ENCODE measurements around the gene CNST.
"Not testable (repeated sequence)": the region's sequence is repeated elsewhere in the genome, so short reads cannot be mapped to it uniquely, and the experiment has no call there.

The CNST gene

DNA sequence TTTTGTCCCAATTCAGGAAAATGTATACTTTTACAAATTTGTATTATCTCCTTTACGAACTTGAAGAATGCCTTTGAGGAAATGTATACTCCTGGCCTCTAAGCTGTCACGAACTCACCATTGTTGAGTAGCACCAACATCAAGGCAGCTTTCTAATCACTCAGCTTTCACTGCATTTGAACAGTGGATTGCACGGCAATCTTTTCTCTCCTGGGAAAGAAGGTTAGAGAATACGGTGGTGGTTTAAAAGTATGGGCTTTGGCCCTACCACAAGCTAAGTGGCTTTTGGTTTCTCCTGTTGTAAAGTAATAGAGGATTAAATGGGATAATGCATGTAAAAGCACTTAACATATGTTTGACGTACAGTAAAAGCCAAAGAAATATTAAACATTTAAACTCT, 57.8 kb downstream of the CNST start:
- DNase-seq (ENCODE audit: low spot score): no peak

DNA sequence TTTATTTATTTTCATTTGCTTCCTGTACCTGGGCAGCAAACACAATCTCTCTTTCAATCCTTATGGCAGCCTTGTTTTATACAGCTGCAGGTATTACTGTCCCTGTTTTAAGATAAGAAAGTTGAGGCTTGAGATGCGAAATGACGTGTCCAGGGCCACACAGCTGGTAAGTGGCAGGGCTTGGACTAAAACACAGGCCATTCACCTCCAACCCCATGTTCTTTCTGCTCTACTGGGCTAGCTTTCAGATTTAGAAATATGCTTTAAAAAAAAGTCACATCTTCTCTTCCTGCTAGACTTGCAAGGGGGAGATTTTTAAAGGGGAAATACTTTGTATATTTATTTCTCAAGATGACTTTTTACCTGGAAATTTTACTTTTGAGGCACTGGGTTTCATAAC, 62.8 kb downstream of the CNST start:
- DNase-seq (ENCODE audit: low spot score): no peak

DNA sequence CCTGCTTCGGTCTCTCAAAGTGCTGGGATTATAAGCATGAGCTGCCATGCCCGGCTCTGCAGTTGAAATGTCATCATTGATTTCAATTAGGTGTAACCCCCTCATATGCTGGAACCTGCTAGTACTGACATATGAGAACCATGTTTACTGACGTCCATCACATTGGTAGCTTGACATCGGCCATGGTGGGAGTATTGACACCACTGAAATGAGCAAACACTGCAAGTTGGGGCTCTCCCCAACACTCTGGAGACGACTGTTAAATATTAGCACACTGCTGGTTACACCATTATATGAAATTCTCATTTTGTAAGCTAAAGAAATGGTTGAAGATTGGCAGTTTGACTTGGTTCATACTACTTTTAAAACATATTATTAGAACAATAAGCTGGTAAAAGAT, 63.7 kb downstream of the CNST start:
- DNase-seq (ENCODE audit: low spot score): no peak

DNA sequence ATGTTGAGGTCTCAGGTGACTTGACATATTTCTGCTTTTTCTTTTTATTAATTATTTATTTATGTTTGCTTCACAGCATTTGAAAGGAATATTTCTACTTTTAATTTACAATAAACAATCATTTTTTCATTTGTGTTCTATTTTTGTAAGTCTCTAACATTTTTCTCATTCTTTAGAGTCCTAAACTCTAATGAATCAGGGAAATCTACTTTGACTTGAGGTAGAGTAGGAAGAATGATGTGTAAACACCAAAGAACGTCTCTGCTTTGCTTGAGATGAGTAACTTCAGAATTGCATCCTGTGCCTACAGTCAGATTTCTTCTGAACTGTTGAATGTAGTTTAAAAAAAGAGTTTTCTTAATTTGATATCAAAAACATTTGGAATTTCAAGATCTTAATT, 65.2 kb downstream of the CNST start:
- peak; percentile 63 for DNase-seq (ENCODE audit: low spot score)

DNA sequence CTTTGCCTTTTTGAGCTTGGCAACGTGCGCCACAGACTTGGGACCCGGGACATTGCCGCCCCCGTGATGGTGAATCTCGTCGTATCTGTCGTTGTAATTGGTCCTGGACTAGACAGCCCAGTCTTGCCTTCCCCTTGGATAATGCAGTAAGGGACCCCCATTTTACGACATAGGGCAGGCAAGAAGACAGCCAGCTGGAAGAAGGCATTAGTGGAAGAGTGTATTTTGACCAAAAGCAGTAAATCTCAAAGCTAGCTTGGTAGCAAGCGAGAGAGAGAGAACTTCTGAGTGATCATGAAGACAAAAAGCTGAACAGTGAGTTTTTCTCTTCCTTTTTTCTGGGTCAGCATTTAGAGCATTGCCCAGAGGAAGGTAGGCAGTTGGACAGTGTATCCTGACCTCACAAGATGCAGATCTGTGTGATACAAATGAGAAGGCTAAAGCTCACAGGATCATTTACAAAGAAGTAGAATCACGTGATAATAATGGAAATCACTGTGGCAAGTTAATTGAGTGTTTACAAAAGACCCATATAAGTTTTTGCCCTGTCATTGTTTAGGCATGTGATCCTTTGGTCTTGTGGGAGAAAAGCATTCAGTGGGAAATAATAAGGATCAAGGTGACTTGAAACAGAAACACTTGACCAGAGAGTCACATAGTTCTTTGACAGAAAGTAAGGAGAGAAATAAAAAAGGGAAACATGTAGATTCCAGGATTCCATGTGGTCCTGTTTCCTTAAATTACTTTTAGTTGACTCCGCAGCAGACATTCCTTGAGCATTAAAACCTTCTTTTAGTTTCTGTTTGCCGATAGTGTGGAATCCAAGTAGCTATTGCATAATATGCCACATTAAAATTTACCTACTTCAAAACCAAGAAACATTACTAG, 66.3 kb downstream of the CNST start:
- DNase-seq (ENCODE audit: low spot score): peak; percentile 83

DNA sequence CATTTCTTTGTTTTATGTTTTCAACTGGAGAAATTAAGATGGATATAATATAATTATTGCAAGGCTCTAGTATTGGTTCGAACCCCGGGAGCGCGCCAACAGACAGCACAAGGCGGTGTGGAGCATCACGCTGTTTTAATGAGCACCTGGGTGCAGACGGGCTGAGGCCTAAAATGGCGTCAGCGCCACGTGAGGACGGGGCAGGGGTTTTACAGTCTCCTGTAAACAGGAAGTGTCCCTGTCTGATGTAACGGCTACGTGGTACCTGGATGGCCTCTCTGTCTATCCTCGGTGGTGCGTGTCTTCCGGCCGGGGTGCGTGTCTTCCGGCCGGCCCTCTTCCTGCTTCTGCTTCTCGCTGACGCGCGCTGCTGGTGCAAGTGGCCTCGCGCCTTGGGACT, 68.4 kb downstream of the CNST start:
- not testable (repeated sequence) for DNase-seq (ENCODE audit: low spot score)

DNA sequence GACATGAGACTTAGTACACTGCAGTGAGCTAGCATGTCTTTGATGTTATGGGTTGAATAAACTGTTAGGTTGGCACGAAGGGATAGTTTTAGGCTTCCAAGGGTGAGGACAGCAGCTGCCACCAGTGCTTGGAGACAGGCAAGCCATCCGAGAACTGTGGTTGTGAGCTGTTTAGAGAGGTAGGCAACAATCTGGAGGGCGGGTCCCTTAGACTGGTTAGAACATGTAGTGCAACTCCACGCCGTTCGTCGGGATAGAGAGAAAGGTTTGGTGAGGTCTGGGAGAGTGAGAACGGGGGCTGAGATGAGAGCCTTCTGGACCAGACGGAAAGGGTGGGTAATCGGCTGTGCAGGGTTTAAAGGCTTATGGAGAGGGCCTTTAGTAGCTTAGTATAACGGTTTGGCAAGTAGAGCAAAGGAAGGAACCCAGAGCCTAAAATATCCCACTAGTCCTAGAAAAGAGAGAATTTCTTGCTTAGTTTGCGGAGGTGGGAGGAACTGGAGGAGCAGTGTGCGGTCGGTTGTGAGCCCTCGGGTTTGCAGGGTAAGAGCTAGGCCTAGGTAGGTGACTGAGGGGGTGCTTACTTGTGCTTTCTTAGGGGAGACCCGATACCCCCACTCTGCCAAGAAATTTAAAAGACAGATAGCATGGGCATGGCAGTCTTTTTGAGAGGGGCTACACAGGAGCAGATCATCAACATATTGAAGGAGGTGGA, 72.8 kb downstream of the CNST start:
- no peak for DNase-seq (ENCODE audit: low spot score)

DNA sequence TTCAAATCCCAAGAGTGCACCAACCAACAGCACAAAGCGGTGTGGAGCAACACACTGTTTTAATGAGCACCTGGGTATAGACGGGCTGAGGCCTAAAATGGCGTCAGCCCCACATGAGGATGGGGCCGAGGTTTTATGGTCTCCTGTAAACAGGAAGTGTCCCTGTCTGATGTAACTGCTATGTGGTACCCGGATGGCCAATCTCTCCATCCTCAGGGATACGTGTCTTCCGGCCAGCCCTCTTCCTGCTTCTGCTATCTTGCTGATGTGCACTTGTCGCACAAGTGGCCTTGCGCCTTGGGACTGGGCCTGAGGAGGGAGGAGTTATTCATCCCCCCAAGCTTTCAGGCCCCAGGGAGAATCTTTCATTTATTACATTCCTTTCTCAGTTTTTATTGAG, 73.5 kb downstream of the CNST start:
- no peak for DNase-seq (ENCODE audit: low spot score)

DNA sequence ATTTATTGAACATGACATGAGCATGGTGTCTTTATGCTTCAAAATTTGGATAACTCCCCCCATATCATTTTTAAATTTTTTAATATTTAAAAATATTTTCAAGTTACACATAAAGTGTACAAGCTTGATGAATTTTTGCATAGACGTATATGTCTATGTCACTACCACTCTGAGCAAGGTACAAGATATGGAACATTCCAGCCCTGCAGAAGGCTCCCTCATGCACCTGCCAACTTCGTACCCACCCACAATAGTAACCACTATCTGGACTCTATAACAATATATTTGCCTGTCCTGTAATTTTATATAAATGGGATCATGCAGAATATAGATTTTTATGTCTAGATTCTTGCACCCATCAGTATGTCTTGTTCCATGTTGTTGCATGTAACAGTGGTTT, 74.5 kb downstream of the CNST start:
- DNase-seq (ENCODE audit: low spot score): no peak

DNA sequence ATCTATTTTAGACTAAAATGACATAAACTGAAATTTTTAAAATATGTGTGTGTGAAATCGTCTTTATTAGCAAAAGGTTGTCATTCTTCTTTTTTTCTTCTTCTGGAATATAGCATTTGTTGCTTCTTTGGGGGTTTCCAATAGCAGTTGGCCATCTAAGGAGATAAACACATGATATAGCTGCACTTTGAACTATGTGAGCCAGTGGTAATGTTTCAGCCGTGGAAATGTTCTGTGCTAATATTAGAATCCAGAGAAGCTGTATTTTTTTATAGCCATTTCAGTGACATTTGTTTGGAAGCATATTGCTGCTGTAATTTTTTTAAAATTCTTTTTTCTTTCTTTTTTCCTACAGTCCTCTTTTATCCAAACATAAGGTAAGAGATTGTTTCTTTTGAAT, 75.1 kb downstream of the CNST start:
- DNase-seq (ENCODE audit: low spot score): no peak

DNA sequence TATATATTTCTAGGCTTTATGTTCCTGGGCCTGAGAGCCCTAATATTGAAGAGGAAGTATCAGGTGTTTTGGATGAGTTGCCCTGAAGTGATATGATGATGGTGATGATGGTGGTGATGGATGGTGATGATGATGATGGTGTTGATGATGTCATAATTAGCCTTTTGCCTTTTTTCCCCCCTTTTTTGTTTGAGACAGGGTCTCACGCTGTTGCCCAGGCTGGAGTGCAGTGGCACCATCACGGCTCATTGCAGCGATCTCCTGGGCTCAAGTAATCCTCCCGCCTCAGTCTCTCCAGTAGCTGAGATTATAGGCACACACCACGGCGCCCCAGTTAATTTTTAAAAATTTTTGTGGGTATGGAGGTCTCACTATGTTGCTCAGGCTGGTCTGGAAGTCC, 76.5 kb downstream of the CNST start:
- DNase-seq (ENCODE audit: low spot score): no peak

DNA sequence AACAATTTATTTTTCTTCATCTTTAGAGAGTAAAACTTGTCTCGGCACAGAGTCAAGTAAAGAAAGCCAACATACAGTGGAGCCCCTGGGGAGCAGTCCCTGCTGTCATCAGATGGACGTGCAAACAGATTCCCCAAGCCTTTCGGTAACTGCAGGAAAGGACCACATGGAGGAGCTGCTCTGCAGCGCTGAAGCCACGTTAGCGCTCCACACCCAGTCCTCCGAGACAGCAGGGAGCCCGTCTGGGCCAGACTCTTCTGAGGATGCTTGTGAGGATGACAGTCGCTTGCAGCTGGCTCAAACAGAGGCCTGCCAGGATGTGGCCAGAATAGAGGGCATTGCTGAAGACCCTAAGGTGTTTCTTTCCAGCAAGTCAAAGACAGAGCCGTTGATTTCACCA, 80.9 kb downstream of the CNST start:
- peak; percentile 69 for DNase-seq (ENCODE audit: low spot score)

DNA sequence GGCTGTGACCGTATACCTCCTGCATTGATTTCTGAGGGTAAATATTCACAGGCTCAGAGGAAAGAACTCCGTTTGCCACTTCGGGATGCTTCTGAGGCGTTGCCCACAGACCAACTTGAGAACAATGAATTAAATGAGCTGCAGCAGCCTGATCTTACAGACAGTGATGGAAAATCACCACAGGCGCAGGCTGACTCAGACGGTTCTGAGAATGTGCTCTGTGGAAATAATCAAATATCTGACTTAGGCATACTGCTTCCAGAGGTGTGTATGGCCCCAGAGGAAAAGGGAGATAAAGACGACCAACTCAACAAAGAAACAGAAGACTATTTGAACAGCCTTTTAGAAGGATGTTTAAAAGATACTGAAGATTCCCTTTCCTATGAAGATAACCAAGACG, 81.3 kb downstream of the CNST start:
- DNase-seq (ENCODE audit: low spot score): no peak

DNA sequence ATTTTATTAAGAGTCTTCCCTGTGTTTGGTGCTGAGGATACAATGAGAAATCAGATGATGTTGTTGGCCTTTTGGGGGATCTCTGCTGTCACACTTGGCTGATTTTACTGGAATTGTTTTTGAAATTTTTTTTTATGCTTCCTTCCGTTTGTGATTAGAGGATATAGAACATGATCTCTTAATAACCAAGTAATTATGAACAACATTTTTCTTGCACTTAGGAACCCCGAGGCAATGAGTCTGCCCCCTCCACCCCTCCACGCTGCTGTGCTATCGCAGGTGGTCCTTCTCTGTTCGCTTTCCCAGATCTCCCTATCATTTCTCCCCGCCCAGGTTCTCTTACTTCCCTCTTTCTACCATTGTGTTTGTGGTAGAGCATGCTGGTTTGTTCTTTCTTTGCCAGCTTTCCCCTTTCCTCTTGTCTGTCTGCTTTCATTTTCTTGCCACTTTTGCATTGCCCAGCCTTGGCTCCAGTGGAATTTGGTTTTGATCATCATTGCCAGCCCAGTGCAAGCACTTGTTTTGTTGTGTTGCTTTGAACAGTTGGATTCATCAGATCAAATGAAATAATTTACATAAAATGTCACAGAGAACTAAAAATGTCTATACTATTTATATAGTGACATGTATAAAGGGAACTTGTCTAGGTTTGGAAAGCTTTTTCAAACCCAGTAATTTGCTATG, 84.9 kb downstream of the CNST start:
- DNase-seq (ENCODE audit: low spot score): no peak

DNA sequence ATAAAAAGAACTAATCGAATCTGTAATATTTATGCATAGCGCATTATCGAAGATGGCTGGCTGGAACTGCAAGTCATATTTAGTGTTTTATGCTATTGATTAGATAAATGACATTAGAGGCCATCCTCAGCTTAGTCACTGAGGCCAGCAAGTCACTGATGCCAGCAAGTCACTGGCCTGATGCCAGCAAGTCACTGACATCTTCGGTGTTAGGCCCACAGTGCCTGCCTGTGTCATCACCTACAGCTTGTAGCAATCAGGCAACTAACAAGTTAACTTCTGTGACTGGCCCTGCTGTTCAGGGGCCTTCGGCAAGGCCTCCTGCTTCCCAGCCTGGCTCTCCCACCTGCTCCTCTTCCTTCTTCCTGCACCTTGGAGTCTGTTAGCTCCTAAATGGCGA, 92.3 kb downstream of the CNST start:
- DNase-seq (ENCODE audit: low spot score): no peak

DNA sequence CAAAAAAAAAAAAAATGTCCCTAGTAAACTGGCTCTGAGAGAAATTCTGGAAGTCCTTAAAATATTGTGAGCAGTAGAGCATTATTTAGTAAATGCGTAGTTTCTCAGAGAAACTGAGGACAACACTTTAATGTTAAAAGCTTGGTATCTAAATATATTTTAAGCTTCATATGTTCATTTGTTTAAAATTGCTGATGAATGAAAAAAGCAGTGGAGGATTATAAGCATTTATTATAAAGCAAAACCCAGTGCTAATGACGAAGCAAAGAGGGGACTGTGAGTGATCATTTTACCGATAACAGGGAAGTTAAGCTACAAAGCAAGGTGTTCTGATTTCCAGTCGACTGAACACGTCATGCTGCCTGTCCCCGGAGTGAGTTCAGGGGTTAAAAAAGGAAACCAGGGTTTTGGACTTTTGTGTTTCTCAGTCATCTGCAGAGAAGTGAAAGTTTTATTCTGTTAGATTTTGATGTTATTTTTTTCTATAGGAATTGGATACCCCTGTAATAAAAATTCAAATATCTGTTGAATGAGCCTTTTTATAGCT, 93.4 kb downstream of the CNST start:
- no peak for DNase-seq (ENCODE audit: low spot score)

DNA sequence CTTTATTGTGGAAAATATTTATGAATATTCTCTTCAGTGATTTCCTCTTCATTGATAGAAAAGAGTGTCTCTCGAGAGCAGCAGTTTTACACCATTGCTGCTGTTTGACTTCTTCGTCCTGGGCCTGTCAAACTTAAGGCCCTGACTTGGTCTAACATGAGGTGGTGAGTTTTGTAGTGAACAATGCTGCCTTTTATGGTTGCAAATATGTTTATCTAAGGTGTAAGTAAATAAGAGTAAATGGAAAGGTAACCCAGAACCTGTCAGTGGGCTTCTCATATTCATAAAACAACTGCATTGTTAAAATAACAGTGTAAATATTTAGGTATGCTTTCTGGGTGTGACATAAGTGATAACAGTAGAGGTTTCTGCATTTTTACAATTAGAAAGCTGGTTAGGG, 95.2 kb downstream of the CNST start:
- DNase-seq (ENCODE audit: low spot score): no peak

DNA sequence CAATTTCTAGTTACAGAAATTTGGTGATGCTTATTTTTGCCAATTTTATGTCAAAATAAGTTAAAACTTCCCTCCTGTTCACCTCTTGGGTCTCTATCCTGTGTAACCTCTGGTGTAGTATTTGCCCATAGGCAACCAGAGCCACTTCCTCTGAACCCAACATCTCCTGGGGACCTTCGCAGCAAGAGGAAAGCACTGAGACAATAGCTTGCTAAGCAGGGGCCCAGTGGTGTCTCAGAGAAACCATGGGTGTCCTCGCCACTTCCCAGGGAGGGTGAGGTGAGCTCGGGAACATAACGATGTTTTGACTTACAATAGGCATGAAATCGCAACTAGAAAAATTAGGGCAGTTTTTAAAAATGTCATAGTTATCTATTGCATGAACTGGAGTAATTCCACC, 101.5 kb downstream of the CNST start:
- no peak for DNase-seq (ENCODE audit: low spot score)

DNA sequence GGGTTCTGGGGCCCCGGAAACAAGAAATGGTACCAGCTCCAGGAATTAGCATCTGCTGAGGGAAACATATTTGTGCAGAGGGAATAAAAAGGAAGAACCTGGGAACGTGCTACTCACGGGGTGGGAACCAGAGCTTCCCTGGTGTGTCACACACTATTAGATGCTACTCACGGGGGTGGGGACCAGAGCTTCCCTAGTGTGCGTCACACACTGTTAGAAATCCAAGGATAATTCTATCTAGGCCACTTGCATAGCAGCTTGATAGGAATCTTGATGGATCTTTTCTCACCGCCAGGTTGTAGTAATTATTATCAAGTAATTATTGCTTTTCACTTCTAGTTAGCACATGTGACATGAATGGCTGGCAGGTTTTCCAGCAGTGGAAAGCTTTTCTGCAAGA, 103.4 kb downstream of the CNST start:
- DNase-seq (ENCODE audit: low spot score): no peak

DNA sequence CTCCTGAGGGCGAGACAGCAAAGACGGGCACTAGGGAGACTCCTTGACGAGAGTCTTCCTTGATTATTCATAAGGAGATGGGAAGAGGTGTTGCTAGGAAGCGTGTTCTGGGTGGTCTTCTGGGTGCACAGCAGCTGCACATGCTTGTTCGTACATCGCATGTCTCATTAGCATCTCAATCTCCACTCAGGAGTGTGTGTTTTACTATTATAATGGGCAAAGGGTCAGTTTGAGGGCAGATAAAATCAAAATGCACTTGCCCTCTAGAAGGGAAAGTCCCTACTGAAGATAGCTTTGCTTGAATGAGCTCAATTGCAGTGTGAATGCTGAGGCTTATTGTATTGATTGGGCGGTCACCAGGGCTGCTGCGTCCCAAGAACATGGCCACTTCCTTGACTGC, 107.8 kb downstream of the CNST start:
- DNase-seq (ENCODE audit: low spot score): no peak

DNA sequence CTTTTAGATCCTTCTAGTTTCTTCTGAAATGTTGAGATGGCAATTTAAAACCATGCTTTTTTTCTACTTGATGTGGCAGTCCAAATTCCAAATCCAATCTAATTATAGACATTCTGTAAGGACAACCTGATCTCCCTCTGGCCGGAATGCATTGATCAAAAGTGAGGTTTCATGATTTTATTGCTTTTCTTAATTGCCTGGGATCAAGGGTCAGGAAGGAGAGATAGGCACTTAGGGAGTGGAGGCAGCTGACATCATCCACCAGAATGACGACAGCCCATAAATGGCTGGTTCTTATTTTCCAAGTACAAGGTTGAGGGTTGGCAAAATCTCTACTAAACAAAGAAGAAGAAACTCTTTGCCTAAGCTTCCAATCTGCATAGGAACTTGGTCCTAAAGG, 111.6 kb downstream of the CNST start:
- DNase-seq (ENCODE audit: low spot score): no peak
